ENCODE measurements around the gene SIAH2.

- no peak for TF ChIP-seq YY1 (IDR thresholded peaks at IDR 0.05; ENCODE audit: insufficient read depth, insufficient read length)
- TF ChIP-seq ZNF274 (IDR thresholded peaks at IDR 0.05; ENCODE audit: low read depth, low read length), result no peak
Observed at GRCh38 chr3:150749255-150749654, 13.7 kb downstream of the SIAH2 start.

All from NT2/D1 (cell line).